ENCODE data around the gene NDUFAF8.
"Not testable (repeated sequence)": the region's sequence is repeated elsewhere in the genome, so short reads cannot be mapped to it uniquely, and the experiment has no call there.

NDUFAF8 gene

DNA sequence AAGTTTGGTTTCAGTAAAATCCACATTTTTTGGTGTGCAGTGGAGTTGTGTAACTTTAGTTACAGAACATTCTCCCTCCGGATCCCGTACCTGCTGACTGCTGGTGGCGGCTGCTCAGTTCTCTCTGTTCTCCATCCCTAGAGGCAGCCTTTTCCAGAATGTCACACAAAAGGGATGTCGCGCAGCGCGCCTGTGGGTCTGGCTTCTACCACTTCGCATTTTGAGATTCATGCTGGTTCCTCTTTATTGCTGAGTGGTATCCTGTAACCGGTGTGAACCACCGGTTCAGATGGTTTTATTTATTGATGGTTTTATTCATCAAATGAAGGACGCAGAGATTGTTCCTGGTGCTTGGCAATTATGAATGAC, 15.4 kb upstream of the NDUFAF8 start:
- DNase-seq = no peak

DNA sequence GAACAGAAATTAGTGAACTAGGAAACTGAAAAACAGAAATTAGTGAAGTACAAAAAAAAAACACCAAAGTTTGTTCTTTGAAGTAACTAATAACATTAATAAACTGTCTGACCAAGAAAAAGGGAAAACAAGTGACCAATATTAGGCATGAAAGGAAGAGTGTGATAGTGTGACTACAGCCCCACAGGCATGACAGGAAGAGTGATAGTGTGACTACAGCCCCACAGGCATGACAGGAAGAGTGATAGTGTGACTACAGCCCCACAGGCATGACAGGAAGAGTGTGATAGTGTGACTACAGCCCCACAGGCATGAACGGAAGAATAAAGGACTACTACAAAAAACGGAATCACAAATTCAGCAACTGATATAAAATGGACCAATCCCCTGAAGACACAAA, 11.5 kb upstream of the NDUFAF8 start:
- not testable (repeated sequence) for DNase-seq

DNA sequence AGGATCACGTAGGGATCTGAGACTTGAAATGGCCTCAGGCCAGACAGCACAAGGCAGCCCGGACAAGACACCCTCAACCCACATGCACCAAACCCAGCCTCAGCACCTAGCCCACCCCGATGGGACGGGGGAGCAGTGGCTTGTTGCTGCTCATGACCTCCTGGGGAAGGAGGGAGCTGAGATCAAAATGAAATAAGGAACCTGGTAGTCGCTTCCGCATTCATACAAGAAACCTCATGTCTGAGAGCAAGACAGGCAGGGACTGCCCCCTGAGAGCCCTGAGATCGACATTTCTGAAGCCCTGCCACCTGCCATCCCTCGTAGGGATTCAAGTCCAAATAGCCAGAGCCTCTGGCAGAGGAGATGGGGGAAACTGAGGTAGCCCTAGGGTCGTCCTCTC, 10.7 kb upstream of the NDUFAF8 start:
- DNase-seq = no peak

DNA sequence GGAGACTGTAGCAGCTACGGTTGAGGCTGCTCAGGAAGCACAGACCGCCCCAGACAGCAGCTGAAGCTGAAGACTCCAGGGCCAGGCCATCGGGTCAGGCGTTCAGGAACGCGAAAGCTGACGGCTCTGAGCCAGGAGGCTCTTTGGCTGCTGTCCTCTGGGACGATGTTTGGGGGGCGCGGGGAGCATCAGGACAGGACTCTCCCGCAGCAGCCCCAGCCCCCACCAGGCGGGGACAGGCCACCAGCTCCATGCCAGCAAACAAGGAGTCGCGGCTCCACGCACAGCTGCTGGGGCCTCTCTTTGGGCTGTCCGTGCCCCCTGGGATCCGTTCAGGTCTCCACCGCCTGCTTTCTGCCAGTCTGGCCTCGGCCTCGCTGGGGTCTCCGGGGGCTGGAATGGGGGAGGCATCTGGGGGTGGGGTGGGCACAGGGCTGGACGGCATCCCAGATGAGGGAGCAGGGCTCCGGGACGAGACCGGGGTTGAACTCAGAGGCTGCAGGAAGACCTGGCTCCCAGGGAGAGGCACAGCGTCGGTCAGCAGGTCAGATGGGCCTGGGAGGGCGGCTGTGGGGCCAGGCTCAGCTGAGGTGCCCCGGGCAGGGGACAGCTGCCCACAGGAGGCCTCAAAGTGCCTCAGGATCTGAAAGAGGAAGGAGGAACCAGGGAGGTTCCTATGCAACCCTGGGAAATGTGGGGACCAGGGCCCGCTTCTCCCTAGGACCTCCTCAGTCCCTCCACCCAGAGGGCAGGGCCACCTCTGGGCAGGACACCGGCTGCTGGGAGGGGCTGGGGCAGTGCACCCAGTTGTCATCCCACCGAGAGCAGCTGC, 10.1 kb upstream of the NDUFAF8 start:
- no peak for DNase-seq

DNA sequence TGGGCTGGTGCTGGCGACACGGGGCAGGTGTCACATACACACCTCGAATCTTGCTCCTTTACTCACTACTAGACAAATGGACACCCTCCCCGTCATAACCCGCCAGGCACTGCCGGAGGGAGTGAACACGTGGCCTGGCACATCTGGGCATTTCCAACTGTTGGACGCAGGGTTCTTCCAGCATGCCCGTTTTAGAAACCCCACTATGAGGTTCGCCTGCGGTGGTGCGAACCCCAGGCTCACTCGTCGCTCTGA, 9.5 kb upstream of the NDUFAF8 start:
- no peak for DNase-seq

DNA sequence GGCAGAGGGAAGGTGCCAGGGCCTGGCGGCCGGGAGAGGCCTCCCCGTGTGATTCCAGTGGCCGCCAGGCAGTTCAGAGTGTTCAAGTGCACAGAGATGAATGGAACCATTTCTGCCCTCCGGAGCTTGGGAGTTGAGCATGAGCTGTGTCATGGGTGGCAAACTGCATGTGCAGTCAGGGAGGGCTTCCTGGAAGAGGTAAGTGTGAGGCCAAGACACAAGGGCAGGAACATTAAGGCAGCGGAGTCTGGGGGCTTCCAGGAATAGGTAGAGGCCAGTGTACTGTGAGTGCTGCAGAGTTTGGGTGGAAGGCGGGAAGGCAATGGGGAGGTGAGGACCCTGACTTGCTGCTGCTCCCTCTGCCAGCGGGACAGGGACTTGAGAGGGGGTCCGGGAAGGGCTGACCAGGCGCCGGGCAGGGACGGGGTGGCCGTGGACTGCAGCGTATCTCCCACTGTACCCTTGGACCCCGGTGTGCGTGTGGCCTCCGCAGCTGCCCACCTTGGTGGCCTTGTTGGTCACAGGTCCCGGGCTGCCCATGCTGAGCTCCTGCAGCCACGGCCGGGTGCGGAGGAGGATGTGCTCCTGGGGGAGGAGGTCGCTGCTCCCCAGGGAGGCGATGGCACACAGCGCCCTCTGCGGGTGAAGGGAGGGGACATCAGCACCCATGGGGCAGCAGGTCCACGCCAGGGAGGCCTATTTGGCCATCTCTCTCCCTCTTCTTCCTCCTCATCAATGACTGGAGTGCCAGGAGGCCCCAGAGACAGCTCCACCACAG, 8.9 kb upstream of the NDUFAF8 start:
- DNase-seq = no peak

DNA sequence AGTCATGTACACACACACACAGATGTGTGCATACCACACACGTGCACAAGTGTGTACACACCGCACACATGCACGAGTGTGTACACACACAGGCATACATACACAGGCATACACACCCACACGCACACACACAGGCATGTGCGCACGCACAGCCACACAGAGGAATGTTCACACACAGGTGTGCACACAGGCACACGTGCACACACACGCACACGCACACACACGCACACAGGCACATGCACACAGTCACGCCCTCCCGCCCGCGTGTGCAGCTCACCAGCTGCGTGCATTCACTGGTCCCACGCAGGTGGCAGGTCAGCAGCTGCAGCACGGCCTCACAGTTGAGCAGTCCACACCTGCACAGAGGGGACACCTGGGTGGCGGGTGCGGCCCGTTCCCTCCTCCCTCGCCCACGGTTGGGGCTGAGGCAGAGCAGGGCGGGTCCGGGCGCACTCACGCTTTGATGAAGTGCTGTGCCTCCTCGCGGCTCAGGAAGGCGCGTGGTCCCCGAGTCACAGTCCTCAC, 7.9 kb upstream of the NDUFAF8 start:
- DNase-seq = no peak

DNA sequence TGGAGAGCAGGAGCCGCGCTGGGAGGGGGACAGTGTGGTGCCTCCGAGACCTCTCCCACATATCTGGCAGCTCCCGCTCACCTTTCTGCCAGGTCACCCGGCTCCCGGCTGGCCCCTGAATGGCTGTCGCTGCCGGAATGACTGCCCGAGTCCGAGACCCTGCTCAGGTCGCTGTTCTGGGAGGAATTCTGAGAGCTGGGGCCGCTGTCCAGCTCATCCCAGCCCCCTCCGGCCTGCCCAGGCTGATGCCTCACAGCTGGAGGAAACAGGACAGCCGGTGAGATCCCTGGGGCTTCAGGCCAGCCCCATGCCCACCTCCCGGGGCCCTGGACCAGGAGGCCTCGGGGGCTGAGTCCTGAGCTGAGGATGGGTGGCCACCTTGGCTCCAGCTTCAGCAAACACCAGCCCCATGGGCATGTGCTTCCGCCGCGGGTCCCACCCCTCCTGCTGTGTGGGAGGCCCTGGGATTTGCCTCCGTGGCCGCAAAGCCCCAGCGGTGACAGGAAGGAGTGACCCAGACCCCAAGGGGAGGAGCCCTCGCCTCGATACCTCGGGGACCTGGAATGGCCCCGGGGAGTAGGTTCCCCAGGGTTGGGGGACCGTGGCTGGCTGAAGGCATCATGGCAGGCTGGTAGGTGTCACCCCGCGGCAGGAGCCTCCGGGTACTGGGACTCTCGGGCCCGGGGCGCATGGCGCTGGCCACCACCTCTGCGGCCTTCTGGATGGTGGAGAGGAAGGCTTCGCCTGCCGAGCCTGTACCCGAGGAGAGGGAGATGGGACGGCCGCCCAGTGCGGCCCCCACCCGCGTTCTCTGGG, 7.1 kb upstream of the NDUFAF8 start:
- no peak for DNase-seq

DNA sequence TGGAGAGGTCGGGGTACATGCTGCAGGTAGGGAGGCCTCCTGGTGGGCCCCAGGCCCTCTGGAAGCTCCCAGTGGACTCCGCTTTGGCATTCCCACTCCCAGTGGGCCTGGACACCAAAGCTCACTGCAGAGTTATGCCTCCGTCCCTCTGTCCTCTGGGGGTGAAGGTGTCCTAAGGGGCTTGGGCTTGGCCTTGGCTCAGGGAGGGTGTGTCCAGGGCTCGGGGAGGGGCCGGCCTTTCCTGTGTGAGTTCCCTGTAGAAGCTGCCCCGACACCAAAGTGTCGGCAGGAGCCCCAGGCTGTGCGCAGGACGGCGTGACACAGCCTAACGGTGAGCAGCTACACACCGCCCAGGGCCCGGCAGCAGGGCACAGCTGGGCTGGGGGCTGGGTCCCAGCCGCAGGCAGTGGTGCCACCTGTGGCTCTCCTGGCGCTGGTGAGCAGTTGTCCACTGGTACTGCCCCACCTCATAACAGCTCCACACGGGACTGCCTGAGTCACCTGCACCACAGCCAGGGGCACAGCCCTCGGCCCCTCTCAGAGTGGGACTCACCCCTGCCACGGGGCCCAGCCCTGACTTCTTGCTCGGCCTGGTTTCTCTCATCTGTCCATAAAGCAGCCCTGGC, 6.4 kb upstream of the NDUFAF8 start:
- no peak for DNase-seq

DNA sequence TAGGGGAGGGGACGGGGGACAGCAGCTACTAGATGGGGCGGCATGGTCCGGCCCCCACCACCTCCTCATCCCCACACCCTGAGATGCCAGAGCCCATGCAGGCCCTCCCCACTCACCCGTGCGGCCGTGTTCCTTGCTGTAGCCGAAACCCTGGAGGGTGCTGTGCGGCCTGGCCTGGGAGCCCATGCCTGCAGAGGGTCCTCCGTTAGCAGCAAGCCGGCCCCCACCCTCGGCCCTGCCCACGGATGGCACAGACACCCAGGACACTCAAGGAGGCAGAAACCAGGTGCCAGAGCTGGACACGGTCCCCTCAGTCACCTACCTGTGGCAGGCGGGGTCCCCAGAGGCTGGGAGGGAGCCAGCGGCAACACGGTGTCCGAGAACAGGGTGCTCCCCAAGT, 5.8 kb upstream of the NDUFAF8 start:
- no peak for DNase-seq

DNA sequence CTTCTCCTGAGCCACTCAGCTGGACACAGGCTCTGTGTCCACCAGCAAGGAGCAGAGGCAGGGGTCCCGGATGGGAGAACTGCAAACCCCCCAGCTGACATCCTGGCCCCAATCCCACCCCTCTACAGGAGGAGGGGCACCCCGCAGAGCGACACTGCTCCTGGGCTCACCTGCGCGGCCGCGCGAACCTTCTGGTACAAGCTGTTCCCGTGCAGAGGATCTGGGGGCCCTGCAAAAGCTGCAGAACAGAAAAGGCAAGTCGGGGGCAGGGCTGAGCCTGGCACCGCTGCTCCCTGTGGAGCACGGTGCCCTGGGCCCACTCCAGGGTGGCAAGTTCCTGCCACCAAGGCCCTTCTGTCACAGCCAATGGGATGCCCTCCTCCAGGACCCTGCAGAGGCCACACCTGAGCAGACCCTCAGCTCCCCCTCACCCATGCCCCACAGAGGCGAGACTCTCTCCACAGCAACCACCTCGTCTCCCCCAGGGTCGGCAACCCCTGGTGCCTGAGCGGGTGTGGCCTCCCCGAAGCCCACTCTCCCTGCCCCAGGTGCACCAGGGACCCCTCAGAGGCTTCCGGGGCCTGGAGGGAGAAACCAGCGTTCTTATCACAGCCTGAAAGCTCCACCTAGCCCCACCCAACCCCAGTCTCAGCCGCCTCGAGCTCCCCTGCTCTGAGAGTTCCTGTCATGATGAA, 5.2 kb upstream of the NDUFAF8 start:
- DNase-seq = no peak

DNA sequence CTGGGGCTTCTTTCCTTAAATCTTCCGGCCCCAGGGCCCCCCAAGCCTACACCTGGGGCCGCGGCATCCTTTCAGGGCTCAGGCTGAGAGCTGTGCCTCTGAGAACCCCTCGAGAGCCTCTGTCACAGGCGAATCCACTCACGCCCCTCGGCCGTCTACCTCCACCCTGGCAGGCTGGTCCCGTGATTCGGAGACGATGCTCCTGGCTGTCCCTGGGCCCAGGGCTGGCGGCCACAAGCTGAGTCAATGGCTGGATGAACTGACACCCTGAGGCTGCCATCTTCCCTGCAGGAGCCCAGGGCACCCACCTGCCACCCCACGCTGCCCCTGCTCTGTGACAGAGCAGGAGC, 4.6 kb upstream of the NDUFAF8 start:
- no peak for DNase-seq

DNA sequence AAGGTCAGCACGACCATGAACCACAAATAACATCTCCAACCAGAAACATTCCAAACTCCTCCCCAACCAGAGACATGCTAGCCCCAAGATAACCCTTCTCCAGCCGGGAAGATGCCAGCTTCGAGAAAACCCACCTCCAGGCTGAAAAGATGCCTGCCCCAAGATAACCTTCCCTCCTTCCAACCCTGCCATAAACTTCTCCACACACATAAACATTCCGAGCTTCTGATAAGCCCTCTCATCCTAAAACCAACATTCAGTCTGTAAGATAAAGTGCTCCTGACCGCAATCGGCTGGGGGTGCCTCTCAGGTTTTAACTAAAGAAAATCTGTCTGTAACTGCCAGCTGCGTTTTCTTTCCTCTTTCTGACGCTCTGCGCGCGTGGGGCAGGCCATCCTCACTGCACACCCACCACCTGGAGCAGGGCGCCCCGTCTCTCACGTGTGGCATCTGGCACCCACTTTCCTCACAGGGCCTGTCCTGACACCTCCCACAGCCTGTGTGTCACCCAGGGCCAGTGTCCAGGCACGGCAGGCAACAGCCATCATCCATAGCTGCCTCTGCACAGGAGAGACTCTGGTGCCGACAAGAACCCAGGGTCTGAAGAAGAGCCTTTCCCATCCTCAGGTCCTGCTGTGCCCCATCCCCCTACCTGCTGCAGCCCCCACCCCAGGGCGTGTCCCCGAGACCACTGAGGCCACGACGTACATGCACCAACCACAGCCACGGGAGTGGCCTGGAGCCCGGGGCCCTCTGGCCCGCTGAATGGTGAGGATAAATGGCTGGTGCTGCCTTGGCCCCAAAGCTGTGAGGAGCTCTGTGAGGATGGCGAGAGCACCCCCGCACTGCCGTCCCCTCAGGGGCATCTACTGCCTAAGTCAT, 3.9 kb upstream of the NDUFAF8 start:
- no peak for DNase-seq

DNA sequence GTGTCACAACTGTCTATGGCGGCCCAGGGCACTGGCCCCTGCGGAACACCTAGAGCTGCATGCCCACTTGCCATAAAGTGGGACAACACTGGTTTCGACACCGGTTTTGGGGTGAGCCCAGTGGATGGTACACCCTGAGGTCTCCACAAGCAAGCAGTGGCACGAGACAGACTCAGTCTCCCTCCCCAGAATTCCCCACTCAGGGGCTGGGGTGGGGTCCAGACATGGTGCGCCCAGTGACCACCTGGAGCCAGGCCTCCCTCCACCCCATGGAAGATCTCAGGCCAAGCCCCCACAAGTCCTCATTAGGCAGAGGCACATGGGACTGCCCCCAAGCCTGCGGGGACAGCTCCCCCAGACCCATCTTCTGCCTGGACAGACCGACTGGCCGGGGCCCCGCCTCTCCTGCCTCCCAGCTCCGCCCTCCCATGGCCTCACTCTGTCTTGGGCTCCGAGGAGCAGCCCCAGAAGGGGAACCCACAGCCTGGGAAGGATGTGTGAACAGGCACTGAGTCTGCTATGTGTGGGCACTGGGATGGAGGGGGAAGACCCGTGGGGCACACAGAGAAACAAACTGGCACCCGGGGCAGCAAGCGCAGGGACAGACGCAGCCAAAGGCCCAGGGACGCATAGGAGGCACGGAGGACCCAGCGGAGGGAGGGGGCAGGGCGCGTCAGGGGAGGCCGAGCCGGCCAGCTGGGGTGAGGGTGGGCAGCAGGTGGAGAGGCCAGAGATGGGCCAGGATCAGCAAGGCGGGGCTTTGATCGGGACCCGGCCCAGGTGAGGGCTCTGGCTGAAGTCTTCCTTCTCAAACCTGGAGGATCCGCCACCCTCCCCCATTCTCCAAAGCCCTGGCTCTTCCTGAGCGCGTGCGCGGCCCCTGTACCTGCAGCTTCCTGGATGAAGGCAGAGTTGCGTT, 3.0 kb upstream of the NDUFAF8 start:
- no peak for DNase-seq

DNA sequence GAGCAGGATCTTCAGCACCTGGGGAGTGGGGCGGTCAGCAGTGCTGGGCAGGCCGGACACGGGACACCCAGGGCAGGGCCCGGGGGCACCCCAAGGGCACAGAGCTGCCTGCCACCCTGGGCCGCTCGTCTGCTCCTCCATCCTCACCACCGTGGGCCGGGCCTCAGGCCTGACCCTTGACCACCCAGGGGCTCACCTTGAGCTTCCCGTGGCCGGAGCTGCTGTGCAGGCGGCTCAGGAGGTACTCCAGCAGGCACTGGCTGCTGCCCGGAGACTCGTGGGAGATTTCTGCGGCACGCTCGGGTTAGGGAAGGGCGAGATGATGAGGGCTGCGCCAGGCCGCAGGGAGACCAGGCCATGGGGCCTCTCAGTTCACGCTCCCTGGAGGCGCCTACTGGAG, 2.3 kb upstream of the NDUFAF8 start:
- no peak for DNase-seq

DNA sequence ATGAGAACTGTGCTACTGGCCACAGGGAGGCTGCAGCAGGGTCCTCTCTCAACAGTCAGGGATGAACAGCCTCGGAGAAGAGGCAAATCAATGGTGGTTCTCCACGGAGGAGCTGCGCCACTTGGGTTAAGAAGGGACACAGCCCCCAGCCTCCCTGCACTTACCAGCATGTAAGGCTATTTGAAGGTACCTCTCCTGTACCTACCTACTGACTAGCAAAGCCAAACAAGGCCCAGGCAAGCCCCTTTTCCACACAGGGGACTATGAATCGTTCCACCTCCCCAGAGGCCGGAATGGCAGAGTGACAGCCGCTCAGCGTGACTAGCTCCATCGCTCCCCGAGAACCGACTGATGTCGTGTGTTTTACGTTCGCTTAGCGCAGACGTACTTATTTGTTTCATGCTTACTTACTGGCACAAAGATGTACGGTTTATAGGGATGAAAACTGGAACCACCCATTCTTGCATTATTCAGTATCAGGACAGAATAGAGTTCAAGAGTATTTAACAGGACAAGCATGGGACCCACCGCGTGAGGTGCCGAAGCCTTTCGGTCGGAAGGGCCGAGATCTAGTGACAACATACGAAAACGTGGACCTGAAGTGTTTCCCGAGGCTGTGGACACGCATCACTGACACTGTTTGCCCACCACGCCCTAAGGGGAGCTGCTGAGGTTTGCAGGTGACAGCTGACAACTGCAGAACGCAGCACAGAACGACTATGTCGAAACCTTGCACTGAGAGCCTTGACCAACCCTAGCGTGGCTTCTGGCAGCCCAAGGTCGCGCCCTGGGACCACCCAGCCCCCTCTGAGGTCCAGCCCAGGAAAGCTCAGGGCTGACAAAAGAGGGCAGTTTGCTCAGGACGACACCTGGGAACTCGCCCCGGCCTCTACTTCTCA, 1.3 kb upstream of the NDUFAF8 start:
- DNase-seq = no peak

DNA sequence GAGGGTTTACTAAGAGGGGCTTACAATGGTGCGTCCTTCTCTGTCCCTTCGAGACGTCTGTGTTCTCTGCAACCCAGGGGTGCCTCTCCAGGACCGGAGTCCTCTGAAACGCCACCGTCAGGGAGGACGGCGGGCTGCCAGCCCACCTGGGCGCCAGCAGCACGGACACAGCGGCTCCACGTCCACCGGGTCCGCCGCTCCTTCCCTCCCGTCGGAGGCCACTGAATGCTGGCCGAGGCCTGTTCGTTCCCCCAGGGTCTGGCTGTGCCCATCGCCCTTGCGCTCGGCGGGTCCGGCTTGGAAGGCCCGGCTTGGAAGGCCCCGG, 666 bp upstream of the NDUFAF8 start:
- no peak for DNase-seq

DNA sequence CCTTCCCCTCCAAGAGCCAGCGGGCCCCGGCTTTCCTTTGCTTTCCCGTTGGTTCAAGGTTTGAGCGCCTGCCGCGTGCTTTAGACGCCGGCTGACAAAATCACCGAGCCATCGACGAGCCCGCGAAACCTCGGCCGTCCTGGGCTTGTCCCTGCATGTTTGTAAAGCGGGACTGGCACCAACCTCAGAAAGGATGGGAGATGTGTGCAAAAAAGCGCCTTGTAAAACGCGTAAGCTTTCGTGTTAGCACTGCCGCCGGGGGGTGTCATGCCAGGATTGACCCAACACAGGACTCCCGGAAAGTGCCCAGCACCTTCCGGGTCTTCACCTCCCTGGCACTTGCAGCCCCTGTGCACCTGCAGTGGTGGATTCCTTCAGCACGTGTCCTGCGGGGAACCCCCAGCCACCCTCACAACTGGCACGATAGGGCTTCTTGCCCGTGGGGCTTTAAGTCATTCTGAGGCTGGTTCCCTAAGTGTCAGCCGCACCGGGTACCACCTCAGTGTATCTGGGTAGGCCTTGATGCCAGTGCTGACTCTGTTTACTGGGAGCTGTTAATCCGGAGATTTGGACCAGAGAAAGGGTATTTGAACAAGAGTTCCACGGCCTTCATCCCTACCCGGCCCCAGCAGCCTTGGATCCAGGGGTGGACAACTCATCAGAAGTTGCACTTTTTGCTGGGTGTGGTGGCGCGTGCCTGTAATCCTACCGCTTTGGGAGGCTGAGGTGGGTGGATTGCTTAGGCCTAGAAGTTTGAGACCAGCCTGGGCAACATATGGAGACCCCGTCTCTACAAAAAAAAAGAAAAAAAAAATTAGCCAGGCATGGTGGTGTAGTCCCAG, 817 bp downstream of the NDUFAF8 start:
- peak; percentile 37 for DNase-seq

DNA sequence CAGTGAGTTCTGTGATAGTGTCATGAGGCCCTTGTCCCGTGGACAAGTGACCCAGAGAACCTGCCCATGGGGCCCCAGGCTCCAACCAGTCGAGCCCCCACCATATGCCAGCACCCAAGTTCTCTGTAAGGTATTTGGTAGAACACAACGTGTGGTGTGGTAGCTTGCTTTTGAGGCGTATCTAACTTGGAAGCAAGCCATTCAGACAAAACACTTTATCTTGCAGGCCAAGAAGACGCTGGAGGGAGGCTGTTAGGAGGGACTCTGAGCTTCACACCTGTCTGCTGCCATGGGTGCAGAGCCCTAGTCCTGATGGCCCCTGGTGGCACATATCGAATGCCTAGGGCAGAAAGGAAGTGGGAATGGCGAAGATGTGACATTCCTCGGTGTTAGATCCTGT, 1.6 kb downstream of the NDUFAF8 start:
- DNase-seq = no peak

Measured in CD4-positive, alpha-beta T cell treated with Interleukin-10 for 1 hour (primary cell).